ENCODE measurements around the gene ATP8B1.
"Not testable (repeated sequence)": the region's sequence is repeated elsewhere in the genome, so short reads cannot be mapped to it uniquely, and the experiment has no call there.

Gene ATP8B1

DNA sequence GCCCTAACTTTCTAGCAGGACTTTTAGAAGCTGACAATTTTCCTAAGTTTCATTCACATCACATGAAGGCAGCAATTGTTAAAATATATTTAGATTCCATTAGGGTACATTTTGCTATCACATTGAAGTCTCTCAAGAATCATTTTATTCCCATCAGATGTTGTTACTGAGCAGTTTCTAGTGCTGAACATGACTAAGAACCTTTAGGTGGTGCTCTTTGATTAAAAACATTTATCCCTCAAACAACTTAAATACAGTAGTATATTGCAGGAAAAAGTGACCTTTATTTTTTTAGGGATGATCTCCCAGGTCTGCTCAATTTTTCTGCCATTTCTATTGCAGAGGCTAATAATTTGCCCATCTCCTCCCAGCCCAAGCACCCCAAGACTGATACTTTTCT, 158.6 kb downstream of the ATP8B1 start:
- no peak for TF ChIP-seq ZNF274 (IDR thresholded peaks at IDR 0.05; ENCODE audit: low read depth, low read length)

DNA sequence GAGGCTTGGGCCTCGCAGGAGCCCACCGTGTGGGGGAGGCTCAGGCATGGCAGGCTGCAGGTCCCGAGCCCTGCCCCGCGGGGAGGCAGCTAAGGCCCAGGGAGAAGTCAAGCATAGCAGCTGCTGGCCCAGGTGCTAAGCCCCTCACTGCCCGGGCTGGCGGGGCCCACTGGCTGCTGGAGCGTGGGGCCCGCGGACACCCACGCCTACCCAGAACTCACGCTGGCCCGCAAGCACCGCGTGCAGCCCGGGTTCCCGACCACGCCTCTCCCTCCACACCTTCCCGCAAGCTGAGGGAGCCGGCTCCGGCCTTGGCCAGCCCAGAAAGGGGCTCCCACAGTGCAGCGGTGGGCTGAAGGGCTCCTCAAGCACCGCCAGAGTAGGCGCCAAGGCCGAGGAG, 159.4 kb downstream of the ATP8B1 start:
- not testable (repeated sequence) for H3K4me3 ChIP-seq (ENCODE audit: low read length)

More for the DNA sequence above, 158.6 kb downstream of the ATP8B1 start:
- H3K4me3 ChIP-seq (ENCODE audit: low read length) = no peak overlapping the region

DNA sequence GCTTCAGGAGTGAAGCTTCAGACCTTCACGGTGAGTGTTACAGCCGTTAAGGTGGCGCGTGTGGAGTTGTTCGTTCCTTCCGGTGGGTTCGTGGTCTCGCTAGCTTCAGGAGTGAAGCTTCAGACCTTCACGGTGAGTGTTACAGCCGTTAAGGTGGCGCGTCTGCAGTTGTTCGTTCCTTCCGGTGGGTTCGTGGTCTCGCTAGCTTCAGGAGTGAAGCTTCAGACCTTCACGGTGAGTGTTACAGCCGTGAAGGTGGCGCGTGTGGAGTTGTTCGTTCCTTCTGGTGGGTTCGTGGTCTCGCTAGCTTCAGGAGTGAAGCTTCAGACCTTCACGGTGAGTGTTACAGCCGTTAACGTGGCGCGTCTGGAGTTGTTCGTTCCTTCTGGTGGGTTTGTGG, 160.7 kb downstream of the ATP8B1 start:
- not testable (repeated sequence) for H3K4me3 ChIP-seq (ENCODE audit: low read length)

DNA sequence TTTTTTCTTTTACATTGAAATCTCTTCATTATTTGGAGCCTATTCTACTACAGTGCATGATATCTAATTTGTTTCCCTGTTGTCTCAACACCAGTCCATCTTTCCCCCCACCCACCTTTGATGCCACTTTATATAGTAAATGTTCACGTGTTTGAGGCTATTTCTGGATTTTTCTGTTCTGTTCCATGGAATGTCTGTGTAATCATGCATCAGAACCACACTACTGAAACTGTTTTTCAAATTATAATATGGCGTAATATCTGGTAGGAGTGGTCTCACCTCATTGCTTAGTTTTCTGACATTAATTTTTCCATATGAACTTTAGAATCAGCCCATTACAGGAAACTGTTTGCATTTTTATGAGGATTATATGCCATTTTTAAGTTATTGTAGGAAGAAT, 162.4 kb downstream of the ATP8B1 start:
- no peak for TF ChIP-seq ZNF274 (IDR thresholded peaks at IDR 0.05; ENCODE audit: low read depth, low read length)

DNA sequence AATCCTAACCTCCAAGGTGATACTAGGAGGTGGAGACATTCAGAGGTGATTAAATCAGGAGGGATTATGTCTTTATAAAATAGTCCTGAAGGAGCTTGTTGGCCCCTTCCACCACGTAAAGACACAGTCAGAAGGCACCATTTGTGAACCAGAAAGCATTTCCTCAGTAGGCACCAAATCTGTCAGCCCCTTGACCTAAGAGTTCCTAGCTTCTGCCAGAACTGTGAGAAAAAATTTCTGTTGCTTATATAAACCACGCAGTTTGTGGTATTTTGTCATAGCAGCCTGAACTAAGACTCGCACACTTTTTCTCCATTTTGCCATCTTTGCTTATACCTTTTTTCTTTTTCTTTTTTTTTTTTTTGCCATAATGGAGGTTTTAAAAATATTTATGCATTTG, 162.9 kb downstream of the ATP8B1 start:
- TF ChIP-seq ZNF274 (IDR thresholded peaks at IDR 0.05; ENCODE audit: low read depth, low read length) = no peak
- H3K4me3 ChIP-seq (ENCODE audit: low read length) = no peak overlapping the region

More for the DNA sequence above, 162.4 kb downstream of the ATP8B1 start:
- H3K4me3 ChIP-seq (ENCODE audit: low read length) = no peak overlapping the region

DNA sequence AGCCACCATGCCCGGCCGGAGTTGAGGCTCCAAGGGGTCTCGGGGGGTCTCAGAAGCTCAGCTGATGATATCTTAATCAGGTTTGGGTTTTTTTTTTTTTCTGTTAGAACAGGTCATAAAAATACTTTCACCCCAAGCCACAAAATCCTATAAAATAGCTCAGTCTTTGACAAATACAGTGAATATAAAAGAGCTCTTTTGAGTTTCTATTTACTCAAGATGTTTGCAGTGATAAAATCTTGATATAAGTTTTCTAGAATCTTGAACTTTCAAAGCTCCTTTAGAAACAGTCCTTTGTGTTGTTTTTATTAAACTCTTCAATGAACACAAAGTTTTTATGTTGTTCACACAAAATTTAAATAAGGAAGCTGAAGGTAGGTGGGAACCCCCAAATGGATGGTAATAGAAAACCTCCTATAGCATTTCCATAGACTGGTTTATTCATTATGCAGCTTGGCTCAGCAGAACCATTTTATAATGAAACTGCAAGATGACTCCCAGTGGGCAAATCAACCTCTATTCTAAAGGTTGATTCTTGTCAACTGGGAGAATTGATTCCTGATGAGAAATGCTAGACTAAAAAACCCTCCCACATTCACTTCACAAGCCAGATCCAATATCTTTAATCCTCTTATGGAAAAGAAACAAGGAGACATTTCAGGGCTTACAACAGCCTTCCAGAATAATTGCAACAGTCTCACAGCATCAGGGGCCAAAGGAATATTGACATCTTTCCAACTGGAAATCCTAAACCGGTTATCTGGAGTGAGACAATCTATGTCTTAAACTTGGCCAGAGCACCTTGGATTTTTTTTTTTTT, 167.9 kb downstream of the ATP8B1 start:
- H3K4me3 ChIP-seq (ENCODE audit: low read length) = no peak overlapping the region
- no peak for TF ChIP-seq ZNF274 (IDR thresholded peaks at IDR 0.05; ENCODE audit: low read depth, low read length)

DNA sequence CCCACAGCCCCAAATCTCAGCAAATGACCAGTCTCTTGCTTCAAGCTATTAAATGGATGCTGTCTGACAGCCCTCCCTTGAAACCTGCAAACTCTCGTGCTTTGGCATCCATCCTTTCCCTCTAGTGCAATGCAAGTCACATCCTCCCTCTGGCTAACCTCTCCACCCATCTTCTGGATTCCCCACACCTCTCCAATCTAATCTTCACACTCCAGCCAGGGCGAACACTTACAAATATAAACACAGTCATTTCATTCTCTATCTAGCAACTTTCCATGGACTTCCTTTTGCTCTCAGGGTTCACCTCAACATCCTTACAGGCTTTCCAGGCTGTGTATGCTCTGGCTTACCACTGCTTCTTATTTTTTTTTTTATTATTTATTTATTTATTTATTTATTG, 171.4 kb downstream of the ATP8B1 start:
- H3K4me3 ChIP-seq (ENCODE audit: low read length) = peak overlapping the region; percentile 72; the same call in 1 of the 2 replicates
- TF ChIP-seq ZNF274 (IDR thresholded peaks at IDR 0.05; ENCODE audit: low read depth, low read length) = no peak

DNA sequence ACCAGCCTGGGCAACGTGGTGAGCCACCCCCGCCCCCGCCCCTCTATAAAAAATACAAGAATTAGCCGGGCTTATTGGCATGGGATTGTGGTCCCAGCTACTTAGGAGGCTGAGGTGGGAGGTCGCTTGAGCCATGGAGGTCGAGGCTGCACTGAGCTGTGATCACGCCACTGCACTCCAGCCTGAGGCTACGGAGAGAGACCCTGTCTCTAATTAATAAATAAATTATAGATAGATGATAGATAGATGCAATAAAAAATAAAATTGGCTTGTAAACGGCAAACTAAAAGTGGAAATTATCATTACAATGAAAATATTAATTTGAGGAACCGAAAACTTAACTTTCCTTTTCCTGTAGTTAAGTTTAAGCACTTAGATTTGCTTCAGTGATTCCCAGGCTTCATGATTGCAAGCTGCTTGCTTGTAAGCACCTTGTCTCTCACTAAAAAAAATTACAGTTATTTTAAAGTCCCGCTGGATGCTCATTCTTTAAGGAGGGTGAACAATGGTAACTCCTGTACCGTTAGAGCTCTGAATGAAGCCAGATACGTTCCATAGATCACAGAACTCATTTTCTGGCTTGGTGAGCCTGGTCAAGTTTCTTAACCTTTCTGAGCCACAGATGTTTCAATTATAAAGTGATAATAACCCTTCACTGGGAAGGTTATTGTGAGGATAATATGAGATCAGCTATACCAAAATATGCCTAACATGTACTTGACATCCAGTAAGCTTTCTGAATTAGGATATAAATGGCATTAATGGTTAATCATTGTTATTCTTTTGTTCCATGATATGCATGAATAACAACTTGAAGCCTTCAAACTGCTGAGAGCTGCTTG, 172.1 kb downstream of the ATP8B1 start:
- H3K4me3 ChIP-seq (ENCODE audit: low read length) = peak overlapping the region; percentile 72
- no peak for TF ChIP-seq ZNF274 (IDR thresholded peaks at IDR 0.05; ENCODE audit: low read depth, low read length)

DNA sequence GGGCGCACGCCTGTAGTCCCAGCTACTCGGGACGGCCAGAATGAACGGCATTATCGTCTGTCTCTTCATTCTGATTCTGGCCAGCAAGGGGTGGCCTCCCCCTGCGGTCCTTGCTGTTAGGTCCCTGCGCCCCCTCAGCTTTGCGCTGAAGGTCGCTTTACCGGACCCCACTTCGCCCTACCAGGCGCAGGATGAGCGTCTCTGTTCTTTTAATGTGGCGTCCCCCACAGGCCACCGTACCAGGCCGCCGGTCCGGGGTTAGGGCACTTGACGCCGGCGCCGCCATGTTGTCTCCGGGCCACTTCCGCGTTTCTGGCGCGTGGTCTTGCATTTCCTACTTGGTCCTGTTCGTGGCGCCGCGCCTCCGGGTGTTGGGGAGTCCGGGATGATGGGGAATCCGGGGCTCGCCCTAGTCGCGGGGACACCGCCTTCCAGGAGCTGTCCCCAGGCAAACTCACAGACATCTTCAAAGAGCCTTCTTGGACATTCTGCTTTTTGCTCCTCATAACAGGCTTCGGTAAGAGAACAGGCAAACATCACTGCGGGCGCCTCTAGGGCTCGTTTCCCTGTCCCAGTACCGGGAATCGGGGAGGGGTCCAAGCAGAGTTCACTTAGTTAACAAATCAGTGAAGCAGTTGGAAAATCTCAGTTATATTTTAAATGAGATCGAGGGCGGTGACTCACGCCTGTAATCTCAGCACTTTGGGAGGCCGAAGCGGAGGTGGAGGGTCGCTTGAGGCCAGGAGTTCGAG, 172.9 kb downstream of the ATP8B1 start:
- no peak for TF ChIP-seq ZNF274 (IDR thresholded peaks at IDR 0.05; ENCODE audit: low read depth, low read length)
- peak overlapping the region; percentile 72 for H3K4me3 ChIP-seq (ENCODE audit: low read length)

DNA sequence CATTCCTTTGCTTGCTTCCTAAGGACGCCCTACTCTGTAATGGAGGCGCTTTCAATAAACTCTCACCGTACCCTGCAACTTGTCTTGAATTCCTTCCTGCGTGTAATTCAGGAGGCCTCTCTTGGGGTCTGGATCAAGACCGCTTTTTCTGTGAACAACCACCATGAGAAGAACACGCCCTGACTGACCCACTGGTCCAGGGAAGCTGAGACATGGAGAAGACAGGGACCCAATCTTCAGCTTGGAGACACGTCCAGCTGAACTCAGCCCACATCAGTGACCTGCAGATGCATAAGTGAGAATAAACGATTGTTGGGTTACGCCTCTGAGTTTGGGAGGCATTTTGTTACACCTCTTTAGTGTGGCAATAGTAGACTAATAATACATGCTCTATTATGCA, 173.7 kb downstream of the ATP8B1 start:
- no peak for TF ChIP-seq ZNF274 (IDR thresholded peaks at IDR 0.05; ENCODE audit: low read depth, low read length)
- peak overlapping the region; percentile 72; the same call in 1 of the 2 replicates for H3K4me3 ChIP-seq (ENCODE audit: low read length)

DNA sequence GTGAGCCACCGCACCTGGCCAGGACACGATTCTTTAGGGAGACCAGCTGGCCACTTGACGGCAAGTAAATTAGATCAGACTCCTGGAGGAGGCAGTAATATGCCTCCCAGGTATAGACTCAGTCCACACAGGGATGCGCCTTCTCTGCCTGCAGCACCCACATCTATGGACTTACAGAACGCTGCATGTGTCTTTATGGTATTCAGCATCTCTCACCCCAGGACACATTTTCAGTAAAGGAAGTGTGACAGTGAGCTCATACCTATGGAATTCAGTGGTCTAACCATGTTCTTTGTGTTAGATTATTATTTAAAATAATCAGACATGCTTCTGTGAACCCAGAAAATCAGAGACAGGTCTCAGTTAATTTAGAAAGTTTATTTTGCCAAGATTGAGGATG, 175.6 kb downstream of the ATP8B1 start:
- H3K4me3 ChIP-seq (ENCODE audit: low read length) = no peak overlapping the region
- no peak for TF ChIP-seq ZNF274 (IDR thresholded peaks at IDR 0.05; ENCODE audit: low read depth, low read length)

DNA sequence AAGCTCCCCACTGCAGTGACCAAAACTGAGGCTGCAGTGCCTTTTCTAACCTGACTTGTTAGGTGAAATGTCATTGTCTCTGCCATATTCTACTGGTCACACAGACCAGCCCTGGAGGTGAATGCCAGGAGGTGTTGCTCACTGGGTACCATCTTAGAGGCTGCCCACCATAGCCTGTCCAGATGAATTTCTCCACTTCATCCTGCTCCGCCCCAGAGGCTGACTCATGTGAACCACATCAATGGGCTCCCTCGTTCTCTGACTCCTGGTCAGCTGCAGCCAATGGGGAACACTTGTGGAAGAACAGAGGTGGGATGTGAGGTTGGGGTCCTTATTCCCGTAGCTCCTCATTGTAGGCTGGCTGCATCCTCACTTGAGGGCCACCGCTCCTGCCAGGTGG, 178.1 kb downstream of the ATP8B1 start:
- TF ChIP-seq ZNF274 (IDR thresholded peaks at IDR 0.05; ENCODE audit: low read depth, low read length) = no peak

DNA sequence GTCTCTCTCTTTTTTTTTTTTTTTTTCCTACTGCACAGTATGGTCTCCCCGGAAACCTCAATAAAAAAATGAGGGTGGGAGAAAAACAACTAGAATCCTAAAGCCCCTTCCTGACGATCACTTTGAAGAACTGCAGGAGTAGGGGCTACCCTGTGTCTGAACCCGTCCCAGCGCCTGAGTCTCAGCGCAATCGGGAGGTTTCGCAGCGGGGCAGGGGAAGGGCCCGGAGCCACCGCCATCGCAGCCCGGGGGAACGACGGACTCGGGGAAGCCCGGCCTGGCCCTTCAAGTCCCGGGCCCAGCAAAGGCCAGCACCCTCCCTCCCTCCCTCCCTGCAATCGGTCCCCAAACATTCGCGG, 181.9 kb downstream of the ATP8B1 start:
- peak overlapping the region; percentile 71 for H3K4me3 ChIP-seq (ENCODE audit: low read length)
- no peak for TF ChIP-seq ZNF274 (IDR thresholded peaks at IDR 0.05; ENCODE audit: low read depth, low read length)

More for the DNA sequence above, 178.1 kb downstream of the ATP8B1 start:
- no peak overlapping the region for H3K4me3 ChIP-seq (ENCODE audit: low read length)

DNA sequence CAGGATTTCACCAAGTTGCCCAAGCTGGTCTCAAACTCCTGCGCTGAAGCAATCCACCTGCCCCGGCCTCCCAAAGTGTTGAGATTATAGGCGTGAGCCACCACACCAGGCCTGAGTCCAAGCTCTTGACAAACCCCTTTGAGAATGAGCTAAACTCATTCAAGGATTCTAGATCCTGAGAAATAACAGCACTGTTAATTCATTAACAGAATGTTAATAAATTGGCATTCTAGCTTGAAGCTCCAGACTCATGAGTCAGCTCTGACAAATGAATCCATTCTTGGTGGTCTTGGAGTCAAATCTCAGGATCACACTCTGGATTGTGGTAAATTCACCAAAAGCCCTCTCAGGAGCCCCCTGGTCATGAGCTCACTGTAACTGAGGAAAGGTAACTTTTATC, 183.2 kb downstream of the ATP8B1 start:
- no peak for TF ChIP-seq ZNF274 (IDR thresholded peaks at IDR 0.05; ENCODE audit: low read depth, low read length)
- H3K4me3 ChIP-seq (ENCODE audit: low read length) = no peak overlapping the region

Measured in GM08714 (cell line).